H1 (cell line): ENCODE measurements around the gene CELF1.

ENCODE experiments used
- CBX5 ChIP-seq: fragments of 300-800, 300-1000 bp; sonication (generic); IDR thresholded peaks from 2 replicates; pipeline ENCODE4 v1.7.1; 2016; ENCODE audit warnings: antibody characterized with exemption, low read length, low read depth
- CTCF ChIP-seq, 3 experiments: IDR thresholded peaks; 1 replicate in 2 of 3; 2 replicates in 1 of 3; pipeline versions ENCODE4 v1.5.1 to v1.6.1; 2011; ENCODE audit warnings: low read length in 3 of 3, mild to moderate bottlenecking in 3 of 3, inconsistent platforms in 2 of 3, low read depth in 1 of 3, moderate library complexity in 1 of 3; ENCODE audit not compliant: insufficient read depth in 1 of 3; ENCODE audit errors: control extremely low read depth in 1 of 3
- EP300 ChIP-seq, 2 experiments: IDR thresholded peaks; 1 replicate in 1 of 2; 2 replicates in 1 of 2; pipeline ENCODE4 v1.6.1; 2011 to 2012; ENCODE audit warnings: low read depth in 2 of 2, low read length in 2 of 2, mild to moderate bottlenecking in 2 of 2, borderline replicate concordance in 1 of 2, inconsistent platforms in 1 of 2, moderate library complexity in 1 of 2
- EZH2 ChIP-seq: fragments of 200-600 bp; sonication (generic); IDR thresholded peaks from 2 replicates; pipeline ENCODE4 v1.7.1; 2012; ENCODE audit warnings: low read depth, mild to moderate bottlenecking, moderate library complexity, low read length, inconsistent platforms; ENCODE audit not compliant: severe bottlenecking
- PHF8 ChIP-seq: fragments of 200-600 bp; sonication (generic); conservative IDR thresholded peaks from 2 replicates; pipeline ENCODE4 v1.7.1; 2012; ENCODE audit warnings: low read depth, mild to moderate bottlenecking, inconsistent platforms, low read length, moderate library complexity
- POLR2A ChIP-seq, 2 experiments: IDR thresholded peaks; 1 replicate in 1 of 2; 2 replicates in 1 of 2; pipeline ENCODE4 v1.6.1; 2011; ENCODE audit warnings: low read depth in 2 of 2, low read length in 2 of 2, mild to moderate bottlenecking in 2 of 2; ENCODE audit errors: control extremely low read depth in 1 of 2
- POLR2AphosphoS5 ChIP-seq: IDR thresholded peaks from 2 replicates; pipeline ENCODE4 v1.6.1; 2011; ENCODE audit warnings: low read depth, low read length
- SUZ12 ChIP-seq: fragments of 200-600 bp; sonication (generic); IDR thresholded peaks from 2 replicates; pipeline ENCODE4 v1.6.1; 2012; ENCODE audit warnings: mild to moderate bottlenecking, inconsistent platforms, low read length, moderate library complexity, mixed read lengths

DNA sequence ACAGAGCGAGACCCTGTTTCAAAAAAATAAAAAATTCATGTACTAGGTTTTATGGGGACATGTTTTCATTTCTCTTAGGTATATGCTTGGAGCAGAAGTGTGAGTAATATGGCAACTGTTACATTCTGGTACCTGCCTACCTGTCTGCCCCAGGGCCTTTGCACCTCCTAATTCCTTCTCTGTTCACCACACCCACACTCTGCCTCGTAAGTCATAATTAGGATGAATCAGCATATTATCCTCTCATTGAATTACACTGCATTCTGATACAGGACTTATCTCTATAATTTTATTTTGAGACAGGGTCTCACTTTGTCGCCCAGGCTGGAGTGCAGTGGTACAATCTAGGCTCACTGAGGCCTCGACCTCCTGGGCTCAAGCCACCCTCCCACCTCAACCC is 100.9 kb downstream of the CELF1 start:
- no peak for TF ChIP-seq POLR2A (IDR thresholded peaks at IDR 0.05; ENCODE audit: control extremely low read depth in 1 of 2, low read depth in 2 of 2, low read length in 2 of 2)
- no peak for TF ChIP-seq SUZ12
- no peak for TF ChIP-seq CTCF (IDR thresholded peaks at IDR 0.05; ENCODE audit: control extremely low read depth in 1 of 3, insufficient read depth in 1 of 3, low read depth in 1 of 3, low read length in 3 of 3)
- TF ChIP-seq EP300 (IDR thresholded peaks at IDR 0.05; ENCODE audit: borderline replicate concordance in 1 of 2, low read depth in 2 of 2, low read length in 2 of 2) = no peak
- no peak for TF ChIP-seq EZH2
- no peak for TF ChIP-seq PHF8
- TF ChIP-seq CBX5 = no peak
- no peak for TF ChIP-seq POLR2AphosphoS5
